ENCODE measurements around the gene ENO3. TPM values are rescaled to one million over a fixed set of nuclear protein-coding genes. Genes with fewer than 3 reads are reported as not detected.

The ENO3 gene
- total and polyA plus RNA-seq, 10 of the 15 experiments (the other 5 are each of a cell fraction or from before 2014, with no cell fraction given), result 6.8 to 28.4 (median 17.0) TPM

DNA sequence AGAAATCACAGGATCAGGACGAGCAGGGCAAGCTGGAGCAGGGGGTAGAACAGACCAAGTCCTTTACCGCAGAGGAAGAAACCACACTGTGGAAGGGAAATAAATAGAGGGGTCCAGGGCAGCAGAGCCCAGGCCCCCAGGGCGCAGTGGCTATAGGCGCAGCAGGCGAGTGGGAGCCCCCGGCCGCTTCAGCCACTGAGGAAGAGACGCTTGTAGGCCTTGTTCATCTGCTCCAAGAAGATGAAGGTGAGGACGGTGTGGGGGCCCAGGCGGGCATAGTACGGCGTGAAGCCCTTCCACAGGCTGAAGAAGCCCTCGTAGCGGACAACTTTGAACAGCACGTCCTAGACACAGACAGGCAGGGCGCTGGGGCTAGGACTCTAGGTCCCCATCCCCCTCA lies 13.4 kb upstream of the ENO3 start:
- CTCF ChIA-PET, result interaction anchor here (0.7 kb wide), 1 partner anchor 32 kb away, joined by 3 read pairs; no protein-coding TSS in a partner anchor
- Histone ChIP-seq H3K9me3 (replicated peaks; ENCODE audit: control insufficient read depth, insufficient read depth, low read length) (no peaks in the 10 kb centered on the region), H4K20me1 (ENCODE audit: control insufficient read depth, insufficient read depth) (no peaks in the 10 kb centered on the region), H3K4me3 (no peak overlapping the region), H3K27me3 (replicated peaks in 1 of 2; ENCODE audit: control insufficient read depth in 2 of 2, insufficient read depth in 2 of 2, low read length in 1 of 2) (no peaks in the 10 kb centered on the region), H2AFZ (ENCODE audit: control insufficient read depth, low read depth, low read length) (no peak overlapping the region), H3K4me1 (ENCODE audit: control insufficient read depth, insufficient read depth, low read length) (peaks cover 30% of the 10 kb centered on the region), H3K27ac (ENCODE audit: control insufficient read depth, insufficient read depth) (no peak overlapping the region), H3K9ac (ENCODE audit: control insufficient read depth, insufficient read depth, low read length) (no peak overlapping the region), H3K4me2 (ENCODE audit: control insufficient read depth, insufficient read depth) (no peak overlapping the region; the same call in 1 of the 2 replicates), H3K79me2 (ENCODE audit: control insufficient read depth, insufficient read depth, low read length) (peaks cover 44% of the 10 kb centered on the region), H3K36me3 (ENCODE audit: control insufficient read depth in 2 of 2, insufficient read depth in 2 of 2, low read length in 1 of 2) (peaks cover 6 to 18% of the 10 kb centered on the region in 2 experiments; a peak in 3 of 4 replicates)
- FAIRE-seq (no peak), DNase-seq (ENCODE audit: low read depth, low spot score) (no peak), ATAC-seq (no peak)
- intact Hi-C loops (cut with micrococcal nuclease; ENCODE audit: unreplicated experiment) (no loop called here), in situ Hi-C loops (cut with MboI) (no loop called here)
- POLR2A ChIA-PET, result interaction anchor here (0.6 to 1.0 kb wide), 2 partner anchors 16 to 30 kb away, joined by 3 to 5 read pairs; partner anchors contain the start of gene SPAG7
- BruUV-seq (replicated peaks), result no TSS peak
- WGBS (ENCODE audit: insufficient coverage, insufficient replicate concordance, low lambda C conversion rate, missing lambda C conversion rate), result 90% methylated on average over 16 of the region's 16 CpGs
- TF ChIP-seq, protein P1, sequence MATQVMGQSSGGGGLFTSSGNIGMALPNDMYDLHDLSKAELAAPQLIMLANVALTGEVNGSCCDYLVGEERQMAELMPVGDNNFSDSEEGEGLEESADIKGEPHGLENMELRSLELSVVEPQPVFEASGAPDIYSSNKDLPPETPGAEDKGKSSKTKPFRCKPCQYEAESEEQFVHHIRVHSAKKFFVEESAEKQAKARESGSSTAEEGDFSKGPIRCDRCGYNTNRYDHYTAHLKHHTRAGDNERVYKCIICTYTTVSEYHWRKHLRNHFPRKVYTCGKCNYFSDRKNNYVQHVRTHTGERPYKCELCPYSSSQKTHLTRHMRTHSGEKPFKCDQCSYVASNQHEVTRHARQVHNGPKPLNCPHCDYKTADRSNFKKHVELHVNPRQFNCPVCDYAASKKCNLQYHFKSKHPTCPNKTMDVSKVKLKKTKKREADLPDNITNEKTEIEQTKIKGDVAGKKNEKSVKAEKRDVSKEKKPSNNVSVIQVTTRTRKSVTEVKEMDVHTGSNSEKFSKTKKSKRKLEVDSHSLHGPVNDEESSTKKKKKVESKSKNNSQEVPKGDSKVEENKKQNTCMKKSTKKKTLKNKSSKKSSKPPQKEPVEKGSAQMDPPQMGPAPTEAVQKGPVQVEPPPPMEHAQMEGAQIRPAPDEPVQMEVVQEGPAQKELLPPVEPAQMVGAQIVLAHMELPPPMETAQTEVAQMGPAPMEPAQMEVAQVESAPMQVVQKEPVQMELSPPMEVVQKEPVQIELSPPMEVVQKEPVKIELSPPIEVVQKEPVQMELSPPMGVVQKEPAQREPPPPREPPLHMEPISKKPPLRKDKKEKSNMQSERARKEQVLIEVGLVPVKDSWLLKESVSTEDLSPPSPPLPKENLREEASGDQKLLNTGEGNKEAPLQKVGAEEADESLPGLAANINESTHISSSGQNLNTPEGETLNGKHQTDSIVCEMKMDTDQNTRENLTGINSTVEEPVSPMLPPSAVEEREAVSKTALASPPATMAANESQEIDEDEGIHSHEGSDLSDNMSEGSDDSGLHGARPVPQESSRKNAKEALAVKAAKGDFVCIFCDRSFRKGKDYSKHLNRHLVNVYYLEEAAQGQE (IDR thresholded peaks at IDR 0.05; ENCODE audit: low read depth, low read length), result no peak
- no peak for TF ChIP-seq JUNB (IDR thresholded peaks at IDR 0.05)
- TF ChIP-seq HCFC1 (IDR thresholded peaks at IDR 0.05; ENCODE audit: low read length), result no peak
- TF ChIP-seq SUPT20H (IDR thresholded peaks at IDR 0.05; ENCODE audit: borderline replicate concordance, control insufficient read depth, low read depth, low read length), result no peak
- no peak for TF ChIP-seq BHLHE40 (IDR thresholded peaks at IDR 0.05; ENCODE audit: borderline replicate concordance in 1 of 2, low read depth in 2 of 2, low read length in 1 of 2)
- TF ChIP-seq ZNF217 (IDR thresholded peaks at IDR 0.05), result no peak
- TF ChIP-seq ZNF274 (IDR thresholded peaks at IDR 0.05; ENCODE audit: insufficient read depth, insufficient read length), result no peak
- no peak for TF ChIP-seq CREM (IDR thresholded peaks at IDR 0.05; ENCODE audit: low read depth)
- no peak for TF ChIP-seq SP1 (IDR thresholded peaks at IDR 0.05; ENCODE audit: low read depth, low read length)
- TF ChIP-seq ETV6 (conservative IDR thresholded peaks at IDR 0.05 in 1 of 2, IDR thresholded peaks at IDR 0.05 in 1 of 2; ENCODE audit: borderline replicate concordance in 1 of 2, low read depth in 1 of 2), result no peak
- TF ChIP-seq ATF7 (IDR thresholded peaks at IDR 0.05; ENCODE audit: low read depth), result no peak
- no peak for TF ChIP-seq BCL11A (IDR thresholded peaks at IDR 0.05; ENCODE audit: low read depth, low read length)
- RAD21 ChIA-PET (ENCODE audit: unreplicated experiment), result no interaction called here
- SMC1A ChIA-PET (ENCODE audit: uncharacterized antibody, unreplicated experiment), result no interaction called here
